ENCODE results near the gene MAPK9. TPM values are rescaled to one million over a fixed set of nuclear protein-coding genes. Genes with fewer than 3 reads are reported as not detected.

Gene MAPK9
- total RNA-seq, 1 experiment from 2014 or later, result 38.6 TPM

DNA sequence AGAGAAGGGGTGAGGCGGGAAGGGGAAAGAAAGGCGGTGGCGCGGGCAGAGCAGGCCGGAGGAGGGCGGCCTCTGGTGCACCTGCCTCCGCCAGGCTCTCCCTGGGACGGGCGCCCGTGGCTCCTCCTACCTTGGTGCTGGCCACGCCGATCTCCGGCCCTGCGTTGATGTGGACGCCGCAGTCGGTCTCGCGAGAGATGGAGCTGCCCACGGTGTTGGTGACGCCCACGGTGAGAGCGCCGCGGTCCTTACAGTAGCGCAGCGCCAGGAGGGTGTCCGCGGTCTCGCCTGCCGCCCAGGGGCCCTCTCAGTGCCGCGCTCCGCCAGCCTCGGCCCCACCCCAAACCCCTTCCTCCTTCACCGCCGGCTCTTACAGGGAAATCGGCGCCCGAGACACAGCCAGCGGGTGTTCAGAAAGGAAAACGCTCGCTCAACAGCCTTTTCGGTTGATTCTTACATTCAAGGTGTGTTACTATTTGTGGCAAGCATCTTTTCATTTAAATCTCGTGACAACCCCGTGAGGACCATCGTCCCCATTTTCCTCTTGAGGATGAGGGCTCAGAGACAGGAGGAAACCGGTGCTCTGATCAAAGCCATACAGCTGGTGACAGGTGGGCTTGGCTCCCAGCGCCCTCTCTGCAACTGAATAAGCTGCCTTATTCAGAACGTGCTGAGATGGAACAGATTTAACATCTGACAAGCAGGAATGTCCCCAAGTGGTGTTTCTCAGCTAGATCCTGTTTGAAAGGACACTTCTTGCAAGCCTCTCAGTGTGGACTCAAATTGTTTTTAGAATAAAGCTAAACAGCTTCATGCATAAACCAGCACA, 22.0 kb upstream of the MAPK9 start:
- H3K27me3 Mint-ChIP-seq (ENCODE audit: low read depth), result no peaks in the 10 kb centered on the region
- H3K4me2 ChIP-seq (ENCODE audit: insufficient read depth, insufficient read length, low read length), result no peak overlapping the region

More for the DNA sequence above, 22.0 kb upstream of the MAPK9 start:
- Histone ChIP-seq H2AK5ac (ENCODE audit: insufficient read length, low read length) (no peak overlapping the region), H2BK20ac (ENCODE audit: low read depth, low read length, poor library complexity, severe bottlenecking) (no peak overlapping the region), H4K5ac (ENCODE audit: insufficient read length, low read depth, low read length) (no peak overlapping the region), H3K4me1 (ENCODE audit: insufficient read depth, low read length) (no peaks in the 10 kb centered on the region), H2BK5ac (ENCODE audit: insufficient read length, low read length) (no peak overlapping the region), H4K8ac (replicated peaks; ENCODE audit: insufficient read length, low read depth, low read length) (no peak overlapping the region), H2BK15ac (ENCODE audit: low read depth, low read length) (no peak overlapping the region), H3K9ac (ENCODE audit: extremely low read depth, insufficient read length, low read length) (no peak overlapping the region), H3K79me2 (ENCODE audit: insufficient read depth, low read length) (no peaks in the 10 kb centered on the region), H3T11ph (ENCODE audit: low read length) (no peak overlapping the region), H3K23me2 (ENCODE audit: insufficient read length, low read depth, low read length, poor library complexity, severe bottlenecking) (no peaks in the 10 kb centered on the region), H3K18ac (ENCODE audit: insufficient read length, low read depth, low read length) (no peak overlapping the region), H3K14ac (ENCODE audit: insufficient read depth, low read length) (no peak overlapping the region), H2BK120ac (ENCODE audit: low read depth, low read length, poor library complexity, severe bottlenecking) (no peak overlapping the region), H4K91ac (ENCODE audit: insufficient read length, low read depth, low read length) (no peak overlapping the region), H3K27ac (ENCODE audit: insufficient read length, low read depth, low read length) (no peak overlapping the region), H3K23ac (ENCODE audit: insufficient read length, low read depth, low read length) (no peak overlapping the region), H3K9me3 (ENCODE audit: control insufficient read depth, low read depth, low read length) (no peaks in the 10 kb centered on the region), H2BK12ac (ENCODE audit: insufficient read length, low read depth, low read length) (no peak overlapping the region), H3K27me3 (ENCODE audit: insufficient read depth, low read length) (no peaks in the 10 kb centered on the region), H4K20me1 (ENCODE audit: control insufficient read depth, insufficient read depth, insufficient read length) (no peaks in the 10 kb centered on the region), H3K4ac (ENCODE audit: low read depth, low read length) (no peak overlapping the region), H3K56ac (ENCODE audit: insufficient read length, low read depth, low read length) (no peak overlapping the region), H2AFZ (ENCODE audit: low read length) (no peak overlapping the region), H3K79me1 (ENCODE audit: insufficient read depth, low read depth, low read length, poor library complexity, severe bottlenecking) (no peaks in the 10 kb centered on the region)
- no peak for DNase-seq
- TF ChIP-seq CTCF (conservative IDR thresholded peaks at IDR 0.05), result no peak
- Mint-ChIP-seq H3K4me1 (no peaks in the 10 kb centered on the region), H3K36me3 (ENCODE audit: insufficient read depth in 1 of 3, low read depth in 3 of 3) (peaks cover 53 to 79% (median 63%) of the 10 kb centered on the region in 3 experiments), H3K27ac (no peak overlapping the region), H3K9me3 (no peaks in the 10 kb centered on the region), H3K4me3 (no peak overlapping the region)
- WGBS (ENCODE audit: extremely low coverage, insufficient read length, low lambda C conversion rate), result no CpG with 5 or more reads among the region's 50 CpGs

All from H9 (cell line).